H1 (cell line): Measurements from ENCODE around the gene TBC1D10A. TPM values are rescaled to one million over a fixed set of nuclear protein-coding genes. Genes with fewer than 3 reads are reported as not detected.

ENCODE experiments used
- CTCF ChIA-PET: fragments of 300-600 bp; sonication (Branson Sonifier 250); formaldehyde crosslinking; loops from one replicate; lab custom pipeline; 2021; ENCODE audit not compliant: partially characterized antibody; lab: Charles Lee
- POLR2A ChIA-PET: fragments of 300-600 bp; sonication (Branson Sonifier 250); formaldehyde crosslinking; loops from one replicate; lab custom pipeline; 2021; ENCODE audit warnings: inconsistent platforms; ENCODE audit not compliant: partially characterized antibody; lab: Charles Lee
- DNase-seq, 2 experiments: peaks; one replicate each; pipeline versions ENCODE4 v3.0.0 to v3.0.0-alpha.2; 2010 to 2022; ENCODE audit warnings: low spot score in 2 of 2, low read depth in 1 of 2, mixed read lengths in 1 of 2
- FAIRE-seq: peaks from 2 replicates; lab custom pipeline; 2011; peaks lifted over from hg19 to GRCh38; lab: Jason Lieb, UNC
- H2AFZ ChIP-seq: 2 replicates; pipeline ENCODE4 v1.8.1; 2012; ENCODE audit warnings: low read length, inconsistent platforms
- H2AK5ac ChIP-seq: 2 replicates; pipeline ENCODE4 v1.6.1; 2013; ENCODE audit warnings: low read depth, low read length
- H2BK120ac ChIP-seq: replicated peaks from 2 replicates; pipeline ENCODE3; 2013; ENCODE audit warnings: low read depth, low read length, inconsistent platforms
- H2BK12ac ChIP-seq: 2 replicates; pipeline ENCODE4 v1.6.1; 2013; ENCODE audit warnings: low read depth, low read length
- H2BK15ac ChIP-seq: 2 replicates; pipeline ENCODE4 v1.6.1; 2013; ENCODE audit warnings: low read length
- H2BK20ac ChIP-seq: 2 replicates; pipeline ENCODE4 v1.6.1; 2013; ENCODE audit warnings: low read length
- H2BK5ac ChIP-seq: 2 replicates; pipeline ENCODE4 v1.6.1; 2013; ENCODE audit warnings: low read depth, low read length
- H3K14ac ChIP-seq: 2 replicates; pipeline ENCODE4 v1.6.1; 2013; ENCODE audit warnings: inconsistent platforms; ENCODE audit not compliant: insufficient read length
- H3K18ac ChIP-seq: 2 replicates; pipeline ENCODE4 v1.6.1; 2013; ENCODE audit warnings: low read length; ENCODE audit errors: extremely low read depth
- H3K23ac ChIP-seq: 2 replicates; pipeline ENCODE4 v1.6.1; 2013; ENCODE audit warnings: inconsistent platforms; ENCODE audit not compliant: insufficient read length
- H3K23me2 ChIP-seq: 2 replicates; pipeline ENCODE4 v1.6.1; 2013; ENCODE audit warnings: low read depth, low read length
- H3K27ac ChIP-seq: 2 replicates; pipeline ENCODE4 v1.6.1; 2011; ENCODE audit warnings: low read depth, low read length, inconsistent platforms
- H3K27me3 ChIP-seq, 4 experiments: replicated peaks in 1 of 4; 1 replicate in 1 of 4; 2 replicates in 3 of 4; pipeline versions ENCODE4 v1.6.1 to v1.8.1; 2011 to 2013; ENCODE audit warnings: low read length in 3 of 4, mild to moderate bottlenecking in 3 of 4, inconsistent platforms in 2 of 4, mixed read lengths in 2 of 4, moderate library complexity in 1 of 4; ENCODE audit not compliant: control insufficient read depth in 3 of 4, insufficient read depth in 3 of 4; ENCODE audit errors: extremely low read depth in 1 of 4
- H3K36me3 ChIP-seq, 4 experiments: 2 replicates each; pipeline versions ENCODE4 v1.6.1 to v1.8.1; 2011 to 2013; ENCODE audit warnings: mild to moderate bottlenecking in 4 of 4, low read length in 3 of 4, moderate library complexity in 2 of 4, control low read depth in 1 of 4, inconsistent platforms in 1 of 4; ENCODE audit not compliant: insufficient read depth in 4 of 4, control insufficient read depth in 2 of 4
- H3K4ac ChIP-seq: replicated peaks from 2 replicates; pipeline ENCODE3; 2013; ENCODE audit warnings: low read length, low read depth, mixed read lengths, inconsistent platforms; ENCODE audit not compliant: insufficient read length
- H3K4me1 ChIP-seq, 4 experiments: replicated peaks in 1 of 4; 1 replicate in 1 of 4; 2 replicates in 3 of 4; pipeline versions ENCODE4 v1.6.1 to v1.8.1; 2011 to 2013; ENCODE audit warnings: low read length in 3 of 4, inconsistent platforms in 2 of 4, mixed read lengths in 1 of 4; ENCODE audit not compliant: insufficient read depth in 4 of 4, control insufficient read depth in 3 of 4
- H3K4me2 ChIP-seq, 2 experiments: 2 replicates each; pipeline versions ENCODE4 v1.6.1 to v1.8.1; 2011 to 2013; ENCODE audit warnings: low read depth in 2 of 2, low read length in 2 of 2, control low read depth in 1 of 2, inconsistent platforms in 1 of 2, mild to moderate bottlenecking in 1 of 2; ENCODE audit not compliant: insufficient read depth in 1 of 2
- H3K4me3 ChIP-seq, 4 experiments: fragments of 200-600, 300-600 bp in 1 of 4; sonication (generic), shearing (Covaris generic), sonication (Bioruptor Twin) in 1 of 4; 2 replicates each; pipeline versions ENCODE4 v1.5.1 to v1.8.1; 2011 to 2016; ENCODE audit warnings: low read length in 4 of 4, low read depth in 3 of 4, control low read depth in 2 of 4, inconsistent platforms in 2 of 4, mild to moderate bottlenecking in 2 of 4, mixed read lengths in 1 of 4, moderate library complexity in 1 of 4; ENCODE audit not compliant: insufficient read depth in 2 of 4; ENCODE audit errors: extremely low read depth in 1 of 4
- H3K56ac ChIP-seq: replicated peaks from 2 replicates; pipeline ENCODE3; 2013; ENCODE audit warnings: low read depth, mild to moderate bottlenecking, mixed read lengths, low read length, inconsistent platforms; ENCODE audit not compliant: insufficient read length
- H3K79me1 ChIP-seq: 2 replicates; pipeline ENCODE4 v1.6.1; 2013; ENCODE audit warnings: low read depth, low read length, control low read depth
- H3K79me2 ChIP-seq, 2 experiments: 2 replicates each; pipeline versions ENCODE4 v1.6.1 to v1.8.1; 2012 to 2013; ENCODE audit warnings: low read length in 2 of 2, mild to moderate bottlenecking in 2 of 2, inconsistent platforms in 1 of 2; ENCODE audit not compliant: insufficient read depth in 2 of 2, control insufficient read depth in 1 of 2
- H3K9ac ChIP-seq, 4 experiments: replicated peaks in 1 of 4; 1 replicate in 1 of 4; 2 replicates in 3 of 4; pipeline versions ENCODE4 v1.6.1 to v1.8.1; 2011 to 2013; ENCODE audit warnings: low read depth in 3 of 4, low read length in 3 of 4, control low read depth in 2 of 4, mild to moderate bottlenecking in 2 of 4, moderate library complexity in 2 of 4, inconsistent platforms in 1 of 4; ENCODE audit errors: extremely low read depth in 1 of 4
- H3K9me3 ChIP-seq, 2 experiments: 2 replicates each; pipeline versions ENCODE4 v1.6.1 to v1.8.1; 2012 to 2013; ENCODE audit warnings: mild to moderate bottlenecking in 2 of 2, moderate library complexity in 2 of 2, control low read depth in 1 of 2, inconsistent platforms in 1 of 2, low read depth in 1 of 2, low read length in 1 of 2, mixed read lengths in 1 of 2; ENCODE audit not compliant: insufficient read depth in 2 of 2
- H4K20me1 ChIP-seq, 2 experiments: replicated peaks in 1 of 2; 2 replicates each; pipeline versions ENCODE3 to v1.8.1; 2011 to 2013; ENCODE audit warnings: inconsistent platforms in 2 of 2, low read length in 2 of 2, mild to moderate bottlenecking in 1 of 2; ENCODE audit not compliant: insufficient read depth in 2 of 2, control insufficient read depth in 1 of 2
- H4K5ac ChIP-seq: 2 replicates; pipeline ENCODE4 v1.6.1; 2013; ENCODE audit warnings: low read length, low read depth, mixed read lengths, inconsistent platforms; ENCODE audit not compliant: insufficient read length
- H4K8ac ChIP-seq: 2 replicates; pipeline ENCODE4 v1.8.0; 2013; ENCODE audit warnings: mild to moderate bottlenecking, moderate library complexity, low read length, inconsistent platforms; ENCODE audit not compliant: insufficient read depth; ENCODE audit errors: extremely low read depth
- H4K91ac ChIP-seq: replicated peaks from 2 replicates; pipeline ENCODE3; 2013; ENCODE audit warnings: low read length, mixed read lengths, inconsistent platforms; ENCODE audit not compliant: insufficient read length
- CBX8 ChIP-seq: fragments of 300-800, 300-1000 bp; sonication (generic); IDR thresholded peaks from 2 replicates; pipeline ENCODE4 v1.7.1; 2016; ENCODE audit warnings: low read depth, low read length, borderline replicate concordance
- CREB1 ChIP-seq: IDR thresholded peaks from 2 replicates; pipeline ENCODE4 v1.6.1; 2012; ENCODE audit warnings: inconsistent platforms
- FOSL1 ChIP-seq: IDR thresholded peaks from 2 replicates; pipeline ENCODE4 v1.6.1; 2011; ENCODE audit warnings: mild to moderate bottlenecking, low read depth, low read length, moderate library complexity; ENCODE audit not compliant: insufficient read depth
- GTF2F1 ChIP-seq: IDR thresholded peaks from 2 replicates; pipeline ENCODE4 v1.6.1; 2012; ENCODE audit warnings: low read depth, low read length, improper control_type of control experiment, borderline replicate concordance
- KDM5A ChIP-seq: fragments of 200-600 bp; IDR thresholded peaks from 2 replicates; pipeline ENCODE4 v1.7.1; 2012; ENCODE audit warnings: mild to moderate bottlenecking, low read length, inconsistent platforms, mixed read lengths
- MAFK ChIP-seq: IDR thresholded peaks from 2 replicates; pipeline ENCODE4 v1.6.1; 2012; ENCODE audit warnings: low read depth, mild to moderate bottlenecking, improper control_type of control experiment, low read length
- SIN3A ChIP-seq, 2 experiments: IDR thresholded peaks in 1 of 2; conservative IDR thresholded peaks in 1 of 2; 2 replicates each; pipeline ENCODE4 v1.6.1; 2011 to 2012; ENCODE audit warnings: low read length in 2 of 2, improper control_type of control experiment in 1 of 2, low read depth in 1 of 2, mild to moderate bottlenecking in 1 of 2
- SP4 ChIP-seq: IDR thresholded peaks from 2 replicates; pipeline ENCODE4 v1.6.1; 2012; ENCODE audit warnings: low read length, inconsistent platforms
- WGBS, 2 experiments: shearing (Covaris generic) in 1 of 2; methylation state at CpG; one replicate each; pipeline versions ENCODE4 v1.1.6 to v1.1.7; 2013 to 2015; ENCODE audit warnings: low lambda C conversion rate in 2 of 2, mixed read lengths in 2 of 2, inconsistent platforms in 1 of 2, low coverage in 1 of 2, missing lambda C conversion rate in 1 of 2; ENCODE audit not compliant: insufficient replicate concordance in 2 of 2, insufficient coverage in 1 of 2, insufficient read length in 1 of 2; ENCODE audit errors: extremely low coverage in 1 of 2, missing lambda C conversion rate in 1 of 2; 5-methylcytosine and 5-hydroxymethylcytosine counted together
- polyA plus RNA-seq, 7 experiments: library from polyadenylated mRNA; depleted of rRNA in 3 of 7; stranded (reverse) in 5 of 7; unstranded in 2 of 7; fragments of >200 nt in 5 of 7; fragments of 200-250 nt in 2 of 7; gene quantifications; 1 replicate in 5 of 7; 2 replicates in 1 of 7; 4 replicates in 1 of 7; pipeline versions ENCODE4 v1.2.1 to v1.2.3, GENCODE V29; 2011 to 2013; ENCODE audit warnings: missing spikeins in 2 of 7, mixed read lengths in 2 of 7
- total RNA-seq: library from RNA; stranded (reverse); fragmentation: NEBNext Ultra II Directional; extraction: Animal tissue kit (Norgen Biotek cat#: 25700); gene quantifications from 2 replicates; pipeline ENCODE4 v1.2.1, GENCODE V29; 2021

TBC1D10A gene
- total and polyA plus RNA-seq, 2 of the 8 experiments (the other 6 are each of a cell fraction or from before 2014, with no cell fraction given): 5.4 to 7.0 TPM

DNA sequence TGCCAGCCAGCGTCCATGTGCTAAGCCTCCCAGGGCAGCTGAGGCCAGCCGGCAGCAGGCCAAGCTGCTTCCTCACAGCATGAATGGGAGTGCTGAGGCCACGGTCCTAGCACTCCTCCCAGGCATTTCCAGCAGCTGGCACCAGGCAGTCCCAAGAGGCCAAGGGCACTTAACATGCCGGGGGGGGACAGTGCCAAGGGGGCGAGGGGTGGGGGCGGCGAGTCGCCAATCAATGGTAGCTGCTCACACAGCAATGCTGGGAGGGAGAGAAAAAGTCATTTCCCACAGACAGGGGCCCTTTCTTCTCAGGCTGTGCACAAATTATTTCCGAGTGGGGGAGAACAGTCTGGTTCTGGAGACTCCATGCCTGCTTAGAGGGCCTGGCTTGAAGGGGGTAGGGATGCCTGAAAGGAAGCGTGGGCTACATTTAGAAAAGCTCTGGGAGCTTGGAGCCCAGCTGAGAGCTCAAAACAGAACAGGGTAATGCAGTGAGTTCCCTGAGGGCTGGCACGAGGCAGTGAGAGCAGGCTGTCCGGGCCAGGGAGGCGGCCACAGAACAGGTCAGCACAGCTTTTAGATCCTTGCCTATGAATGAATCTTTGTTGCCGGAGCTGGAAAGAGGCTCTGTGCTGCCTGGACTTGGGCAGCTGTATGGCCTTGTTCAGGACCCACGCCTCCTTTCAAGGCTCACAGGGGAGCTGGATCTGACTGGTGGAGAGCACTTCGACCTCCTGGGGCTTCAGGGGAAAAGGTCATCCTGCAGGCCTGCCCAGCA lies 14.4 kb upstream of the TBC1D10A start:
- Histone ChIP-seq H3K4me3 (no peak overlapping the region), H3K4me2 (no peak overlapping the region), H2BK120ac (no peak overlapping the region), H2BK5ac (no peak overlapping the region), H3K79me1 (no peaks in the 10 kb centered on the region; the same call in 1 of the 2 replicates), H3K9ac (no peak overlapping the region), H3K36me3 (peaks cover 50 to 98% (median 95%) of the 10 kb centered on the region in 4 experiments), H2BK15ac (no peak overlapping the region), H2BK20ac (no peak overlapping the region), H3K23me2 (no peaks in the 10 kb centered on the region), H4K20me1 (peaks cover 6 to 14% of the 10 kb centered on the region in 2 experiments), H3K18ac (no peak overlapping the region), H3K23ac (no peak overlapping the region), H3K9me3 (no peaks in the 10 kb centered on the region), H3K4ac (no peak overlapping the region), H2AFZ (no peak overlapping the region), H4K91ac (no peak overlapping the region), H3K27me3 (no peaks in the 10 kb centered on the region), H3K4me1 (no peaks in the 10 kb centered on the region), H3K27ac (no peak overlapping the region), H3K79me2 (no peaks in the 10 kb centered on the region), H4K5ac (no peak overlapping the region), H2BK12ac (no peak overlapping the region), H3K56ac (no peak overlapping the region), H4K8ac (no peak overlapping the region), H2AK5ac (no peak overlapping the region), H3K14ac (no peak overlapping the region)
- ChIA-PET CTCF (interaction anchor here (0.6 to 5.4 kb wide), 5 partner anchors 9 to 55 kb away, joined by 3 to 27 read pairs (median 7); partner anchors contain the start of gene CASTOR1), POLR2A (interaction anchor here (0.8 to 2.6 kb wide), 8 partner anchors 9 to 1044 kb away, joined by 3 to 11 read pairs (median 3); partner anchors contain the start of genes CCDC157 and SF3A1)
- FAIRE-seq (no peak), DNase-seq (no peak)
- WGBS, 2 experiments: 81% methylated on average over 10 of the region's 16 CpGs; no CpG with 5 or more reads in 1 of the 2 experiments
- no peak for TF ChIP-seq MAFK
- TF ChIP-seq CREB1: no peak
- TF ChIP-seq FOSL1: no peak
- TF ChIP-seq SIN3A (conservative IDR thresholded peaks at IDR 0.05 in 1 of 2, IDR thresholded peaks at IDR 0.05 in 1 of 2; ENCODE audit: low read depth in 1 of 2, low read length in 2 of 2): no peak
- TF ChIP-seq SP4: no peak
- no peak for TF ChIP-seq GTF2F1
- TF ChIP-seq KDM5A: no peak
- no peak for TF ChIP-seq CBX8
